ENCODE results near the gene ATP4B. TPM values are rescaled to one million over a fixed set of nuclear protein-coding genes. Genes with fewer than 3 reads are reported as not detected.

The ATP4B gene
- total RNA-seq, 1 experiment from 2014 or later, result not detected

- DNase-seq (ENCODE audit: low spot score) (peak; percentile 4), ATAC-seq (no peak)
- TF ChIP-seq ESRRA (CRISPR knock-in tag; IDR thresholded peaks at IDR 0.05; ENCODE audit: borderline replicate concordance) (no peak), TCF7 (CRISPR knock-in tag; IDR thresholded peaks at IDR 0.05; ENCODE audit: low read depth) (no peak), ATF3 (CRISPR knock-in tag; conservative IDR thresholded peaks at IDR 0.05) (no peak), CDX4 (CRISPR knock-in tag; IDR thresholded peaks at IDR 0.05; ENCODE audit: borderline replicate concordance) (no peak), ZNF512 (CRISPR knock-in tag; IDR thresholded peaks at IDR 0.05; ENCODE audit: borderline replicate concordance) (no peak), ZSCAN18 (CRISPR knock-in tag; IDR thresholded peaks at IDR 0.05) (no peak), NFYB (CRISPR knock-in tag; conservative IDR thresholded peaks at IDR 0.05; ENCODE audit: low read depth) (no peak), FOXJ3 (CRISPR knock-in tag; IDR thresholded peaks at IDR 0.05; ENCODE audit: borderline replicate concordance) (no peak), OVOL2 (CRISPR knock-in tag; IDR thresholded peaks at IDR 0.05; ENCODE audit: borderline replicate concordance) (no peak), GRHL2 (CRISPR knock-in tag; IDR thresholded peaks at IDR 0.05; ENCODE audit: insufficient replicate concordance, severe bottlenecking) (no peak)
- Mint-ChIP-seq H3K27ac (no peak overlapping the region), H3K4me1 (no peaks in the 10 kb centered on the region), H3K27me3 (ENCODE audit: low read depth) (no peaks in the 10 kb centered on the region), H3K4me3 (no peak overlapping the region), H3K9me3 (peaks cover 5% of the 10 kb centered on the region), H3K36me3 (no peaks in the 10 kb centered on the region)
- ChIA-PET POLR2A (no interaction called here), CTCF (interaction anchor here (1.0 kb wide), 1 partner anchor 54 kb away, joined by 4 read pairs; no protein-coding TSS in a partner anchor)
Measured at GRCh38 chr13:113670541-113670940, 12.5 kb upstream of the ATP4B start.

- Mint-ChIP-seq H3K27ac (no peak overlapping the region), H3K4me1 (no peaks in the 10 kb centered on the region), H3K4me3 (no peak overlapping the region), H3K27me3 (ENCODE audit: low read depth) (no peaks in the 10 kb centered on the region), H3K9me3 (peaks cover 5% of the 10 kb centered on the region), H3K36me3 (no peaks in the 10 kb centered on the region)
- ATAC-seq (no peak), DNase-seq (ENCODE audit: low spot score) (peak; percentile 14)
- CTCF ChIA-PET, result no interaction called here
- POLR2A ChIA-PET, result no interaction called here
- no peak for TF ChIP-seq NR2C2 (CRISPR knock-in tag; IDR thresholded peaks at IDR 0.05)
- no peak for TF ChIP-seq ZNF416 (CRISPR knock-in tag; IDR thresholded peaks at IDR 0.05)
- no peak for TF ChIP-seq GABPB1 (CRISPR knock-in tag; IDR thresholded peaks at IDR 0.05)
- no peak for TF ChIP-seq HMGA2 (CRISPR knock-in tag; IDR thresholded peaks at IDR 0.05)
- TF ChIP-seq SP1 (CRISPR knock-in tag; conservative IDR thresholded peaks at IDR 0.05), result no peak
- TF ChIP-seq NR3C1 (CRISPR knock-in tag; conservative IDR thresholded peaks at IDR 0.05; ENCODE audit: low read depth), result no peak
- no peak for TF ChIP-seq OVOL2 (CRISPR knock-in tag; IDR thresholded peaks at IDR 0.05; ENCODE audit: borderline replicate concordance)
- TF ChIP-seq RORB (CRISPR knock-in tag; IDR thresholded peaks at IDR 0.05), result no peak
- no peak for TF ChIP-seq TP53 (CRISPR knock-in tag; IDR thresholded peaks at IDR 0.05)
- no peak for TF ChIP-seq MAX (CRISPR knock-in tag; IDR thresholded peaks at IDR 0.05)
- no peak for TF ChIP-seq ETV6 (CRISPR knock-in tag; IDR thresholded peaks at IDR 0.05)
- no peak for TF ChIP-seq ATF2 (CRISPR knock-in tag; IDR thresholded peaks at IDR 0.05; ENCODE audit: borderline replicate concordance, low read depth)
- TF ChIP-seq PRRX2 (CRISPR knock-in tag; IDR thresholded peaks at IDR 0.05), result no peak
Measured at GRCh38 chr13:113669755-113670341, 11.8 kb upstream of the ATP4B start.

Data from WTC11 (cell line).